ENCODE results near the gene SLC26A11.

DNA sequence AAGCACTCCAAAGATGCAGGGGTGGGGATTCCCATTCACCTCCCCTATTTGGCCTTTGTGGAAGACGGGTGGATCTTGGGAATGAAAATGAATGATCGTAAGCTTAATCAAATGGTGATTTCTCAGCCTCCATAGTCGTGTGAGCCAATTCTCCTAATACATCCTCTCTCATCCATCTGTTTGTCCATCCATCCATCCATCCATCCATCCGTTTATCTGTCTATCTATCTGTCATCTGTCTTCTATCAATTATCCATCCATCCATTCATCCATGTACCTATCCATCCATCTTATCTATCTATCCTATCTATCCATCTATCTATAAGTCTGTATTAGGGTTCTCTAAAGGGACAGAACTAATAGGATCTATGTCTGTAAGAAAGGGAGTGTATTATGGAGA lies 48.2 kb downstream of the SLC26A11 start:
- TF ChIP-seq EZH2phosphoT487 (IDR thresholded peaks at IDR 0.05; ENCODE audit: insufficient read depth, low read depth), result no peak
- TF ChIP-seq EZH2 (IDR thresholded peaks at IDR 0.05; ENCODE audit: insufficient read depth, poor library complexity, severe bottlenecking), result no peak
